HG03354 (cell line): ENCODE data around the gene REV1.
"Not testable (repeated sequence)": the region's sequence is repeated elsewhere in the genome, so short reads cannot be mapped to it uniquely, and the experiment has no call there.

Experiments used
- ATAC-seq: cut with Tn5 transposase; IDR thresholded peaks from one replicate; pipeline ENCODE4 v1.9.1; 2021; ENCODE audit warnings: mild to moderate bottlenecking; ENCODE audit not compliant: unreplicated experiment, poor library complexity, severe bottlenecking

The REV1 gene

GRCh38 chr2:99488539-99489062, 1.2 kb downstream of the REV1 start:
- ATAC-seq, result no peak

GRCh38 chr2:99487906-99488305, 1.9 kb downstream of the REV1 start:
- ATAC-seq, result no peak

- no peak for ATAC-seq
These were observed 4.0 kb downstream of the REV1 start for GRCh38 chr2:99485824-99486223.

GRCh38 chr2:99485411-99485810, 4.4 kb downstream of the REV1 start:
- ATAC-seq, result no peak

GRCh38 chr2:99484205-99484604, 5.6 kb downstream of the REV1 start:
- no peak for ATAC-seq

- ATAC-seq, result no peak
These were observed 7.9 kb downstream of the REV1 start for GRCh38 chr2:99481941-99482340.

- ATAC-seq, result no peak
These were observed 8.3 kb downstream of the REV1 start for GRCh38 chr2:99481527-99481926.

GRCh38 chr2:99480390-99480789, 9.4 kb downstream of the REV1 start:
- no peak for ATAC-seq

- ATAC-seq, result no peak
These were observed 11.2 kb downstream of the REV1 start for GRCh38 chr2:99478632-99479031.

GRCh38 chr2:99477054-99477453, 12.8 kb downstream of the REV1 start:
- ATAC-seq, result no peak

- ATAC-seq, result no peak
These were observed 13.2 kb downstream of the REV1 start for GRCh38 chr2:99476629-99477028.

- ATAC-seq, result not testable (repeated sequence)
These were observed 14.7 kb downstream of the REV1 start for GRCh38 chr2:99475095-99475494.

- ATAC-seq, result no peak
These were observed 16.2 kb downstream of the REV1 start for GRCh38 chr2:99473518-99474083.

- no peak for ATAC-seq
These were observed 17.2 kb downstream of the REV1 start for GRCh38 chr2:99472600-99472960.

GRCh38 chr2:99471654-99472599, 17.9 kb downstream of the REV1 start:
- ATAC-seq, result no peak

GRCh38 chr2:99470957-99471356, 18.9 kb downstream of the REV1 start:
- ATAC-seq, result no peak

GRCh38 chr2:99470459-99470858, 19.4 kb downstream of the REV1 start:
- not testable (repeated sequence) for ATAC-seq

GRCh38 chr2:99469394-99469793, 20.4 kb downstream of the REV1 start:
- ATAC-seq, result no peak

- no peak for ATAC-seq
These were observed 21.7 kb downstream of the REV1 start for GRCh38 chr2:99468155-99468554.

GRCh38 chr2:99467390-99467789, 22.4 kb downstream of the REV1 start:
- no peak for ATAC-seq

GRCh38 chr2:99461828-99462483, 27.9 kb downstream of the REV1 start:
- ATAC-seq, result no peak
